GM19463 (cell line): Measurements from ENCODE around the gene MYOM3.

ENCODE experiments used
- ATAC-seq: cut with Tn5 transposase; IDR thresholded peaks from one replicate; pipeline ENCODE4 v1.9.1; 2021; ENCODE audit warnings: mild to moderate bottlenecking, moderate library complexity; ENCODE audit not compliant: unreplicated experiment

MYOM3 gene

GRCh38 chr1:24098943-24099638 is 12.8 kb downstream of the MYOM3 start:
- no peak for ATAC-seq

GRCh38 chr1:24098102-24098501 is 13.8 kb downstream of the MYOM3 start:
- no peak for ATAC-seq

GRCh38 chr1:24097663-24098062 is 14.3 kb downstream of the MYOM3 start:
- ATAC-seq: no peak

GRCh38 chr1:24096739-24097103 is 15.2 kb downstream of the MYOM3 start:
- no peak for ATAC-seq

- ATAC-seq: no peak
Measured at GRCh38 chr1:24096009-24096738, 15.8 kb downstream of the MYOM3 start.

GRCh38 chr1:24095140-24095859 is 16.6 kb downstream of the MYOM3 start:
- no peak for ATAC-seq

- no peak for ATAC-seq
Measured at GRCh38 chr1:24094554-24094953, 17.4 kb downstream of the MYOM3 start.

GRCh38 chr1:24093732-24094131 is 18.2 kb downstream of the MYOM3 start:
- ATAC-seq: no peak

GRCh38 chr1:24092979-24093378 is 19.0 kb downstream of the MYOM3 start:
- no peak for ATAC-seq

- no peak for ATAC-seq
Measured at GRCh38 chr1:24091971-24092482, 19.9 kb downstream of the MYOM3 start.

- no peak for ATAC-seq
Measured at GRCh38 chr1:24090736-24091135, 21.2 kb downstream of the MYOM3 start.

GRCh38 chr1:24089743-24090555 is 22.0 kb downstream of the MYOM3 start:
- ATAC-seq: no peak

- ATAC-seq: no peak
Measured at GRCh38 chr1:24089027-24089742, 22.8 kb downstream of the MYOM3 start.

- no peak for ATAC-seq
Measured at GRCh38 chr1:24086466-24086865, 25.5 kb downstream of the MYOM3 start.

- ATAC-seq: no peak
Measured at GRCh38 chr1:24085546-24085945, 26.4 kb downstream of the MYOM3 start.

GRCh38 chr1:24085007-24085406 is 26.9 kb downstream of the MYOM3 start:
- ATAC-seq: no peak

- no peak for ATAC-seq
Measured at GRCh38 chr1:24084050-24084449, 27.9 kb downstream of the MYOM3 start.

- ATAC-seq: no peak
Measured at GRCh38 chr1:24082372-24082771, 29.6 kb downstream of the MYOM3 start.

GRCh38 chr1:24081190-24081589 is 30.7 kb downstream of the MYOM3 start:
- ATAC-seq: no peak

- no peak for ATAC-seq
Measured at GRCh38 chr1:24080131-24080530, 31.8 kb downstream of the MYOM3 start.
